ENCODE data around the gene CCDC13.
"Not testable (repeated sequence)": the region's sequence is repeated elsewhere in the genome, so short reads cannot be mapped to it uniquely, and the experiment has no call there.

CCDC13 gene, protein sequence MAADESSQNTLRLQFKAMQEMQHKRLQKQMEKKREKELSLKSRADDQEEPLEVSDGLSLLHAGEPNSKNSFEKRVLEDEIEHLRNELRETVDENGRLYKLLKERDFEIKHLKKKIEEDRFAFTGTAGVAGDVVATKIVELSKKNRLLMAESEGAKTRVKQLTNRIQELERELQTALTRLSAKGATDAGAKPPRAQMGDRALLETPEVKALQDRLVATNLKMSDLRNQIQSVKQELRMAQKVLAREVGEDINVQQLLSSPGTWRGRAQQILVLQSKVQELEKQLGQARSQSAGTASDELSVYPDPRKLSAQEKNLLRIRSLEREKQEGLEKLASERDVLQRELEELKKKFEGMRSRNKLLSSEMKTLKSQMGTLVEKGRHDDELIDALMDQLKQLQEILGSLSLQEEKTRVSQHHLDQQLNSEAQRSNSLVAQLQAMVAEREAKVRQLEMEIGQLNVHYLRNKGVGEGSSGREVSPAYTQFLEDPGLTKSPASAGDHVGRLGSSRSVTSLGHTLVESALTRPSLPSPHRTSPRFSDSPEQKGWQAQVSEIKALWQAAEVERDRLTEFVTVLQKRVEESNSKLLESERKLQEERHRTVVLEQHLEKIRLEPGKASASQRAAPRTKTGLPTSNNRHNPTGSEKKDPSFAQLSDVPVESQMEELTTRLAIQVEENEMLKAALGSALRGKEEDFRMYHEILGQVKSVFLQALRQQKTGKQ

DNA sequence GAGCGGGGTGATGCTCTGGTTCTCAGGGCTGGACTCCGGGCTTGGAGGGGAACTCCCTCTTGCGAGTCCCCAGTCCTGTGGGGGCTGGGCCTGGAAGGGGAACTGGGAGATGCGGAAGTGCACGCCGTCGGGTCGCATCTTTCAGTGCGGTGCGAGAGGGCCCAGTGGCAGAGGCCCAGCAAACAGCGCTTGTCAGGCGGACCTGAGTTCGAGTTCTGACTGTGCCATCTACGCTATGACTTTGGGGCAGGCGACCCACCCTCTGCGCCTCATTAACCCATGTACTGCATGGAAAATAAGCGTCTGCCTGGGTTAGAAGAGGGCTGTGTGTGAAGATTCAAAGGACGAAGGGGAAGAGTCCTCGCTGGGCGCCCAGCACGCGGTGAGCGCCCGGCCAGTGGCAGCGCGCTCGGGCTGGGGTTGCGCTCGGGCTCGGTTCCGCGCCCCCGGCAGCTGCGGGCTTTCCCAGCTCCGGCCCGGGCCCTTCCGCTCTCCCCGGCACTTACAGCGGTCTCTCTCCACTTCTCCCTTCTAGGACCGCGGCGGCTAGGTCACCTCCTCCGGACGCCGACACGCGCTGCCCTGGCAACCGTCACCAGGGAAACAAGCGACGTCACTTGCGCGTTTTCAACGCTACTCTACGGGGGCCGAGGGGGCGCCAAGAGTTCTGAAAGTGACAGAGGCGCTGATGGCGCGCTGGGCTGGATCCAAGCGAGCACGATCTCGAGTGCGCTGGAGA is at the start of gene CCDC13:
Gene CCDC13, minus strand, starts transcription at position 584 of the 739 bp plus-strand sequence. CDS start 14,908 bp downstream, outside the sequence.
- no peak for DNase-seq (ENCODE audit: low spot score)

GRCh38 chr3:42822828-42823227 is 49.8 kb upstream of the CCDC13 start:
- no peak for DNase-seq (ENCODE audit: low spot score)

- DNase-seq (ENCODE audit: low spot score) = no peak
These were observed 47.6 kb upstream of the CCDC13 start for GRCh38 chr3:42820746-42821051.

GRCh38 chr3:42819351-42819965 is 46.4 kb upstream of the CCDC13 start:
- no peak for DNase-seq (ENCODE audit: low spot score)

DNA sequence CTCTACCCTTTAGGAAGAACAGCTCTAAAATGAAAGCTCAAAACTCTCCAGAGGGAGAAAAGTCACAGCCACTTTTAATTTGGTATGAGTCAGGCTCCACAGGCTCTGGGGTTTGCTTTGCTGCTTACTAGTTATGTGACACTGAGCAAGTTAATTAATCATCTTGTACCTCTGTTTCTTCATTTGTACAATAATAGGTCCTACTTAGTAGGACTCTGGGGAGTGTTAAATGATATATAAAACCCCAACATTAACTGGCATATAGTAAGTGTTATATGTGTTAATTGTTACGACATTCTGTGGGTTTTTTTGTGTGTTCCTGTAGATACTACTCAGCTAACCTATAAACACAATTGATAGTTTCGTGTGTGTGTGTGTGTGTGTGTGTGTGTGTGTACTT is 42.8 kb upstream of the CCDC13 start:
- no peak for DNase-seq (ENCODE audit: low spot score)

- DNase-seq (ENCODE audit: low spot score) = peak; percentile 23
These were observed 42.0 kb upstream of the CCDC13 start for GRCh38 chr3:42814914-42815507.

GRCh38 chr3:42814246-42814645 is 41.2 kb upstream of the CCDC13 start:
- no peak for DNase-seq (ENCODE audit: low spot score)

GRCh38 chr3:42811118-42811883 is 38.2 kb upstream of the CCDC13 start:
- peak; percentile 24 for DNase-seq (ENCODE audit: low spot score)

- DNase-seq (ENCODE audit: low spot score) = not testable (repeated sequence)
These were observed 37.7 kb upstream of the CCDC13 start for GRCh38 chr3:42810706-42811105.

DNA sequence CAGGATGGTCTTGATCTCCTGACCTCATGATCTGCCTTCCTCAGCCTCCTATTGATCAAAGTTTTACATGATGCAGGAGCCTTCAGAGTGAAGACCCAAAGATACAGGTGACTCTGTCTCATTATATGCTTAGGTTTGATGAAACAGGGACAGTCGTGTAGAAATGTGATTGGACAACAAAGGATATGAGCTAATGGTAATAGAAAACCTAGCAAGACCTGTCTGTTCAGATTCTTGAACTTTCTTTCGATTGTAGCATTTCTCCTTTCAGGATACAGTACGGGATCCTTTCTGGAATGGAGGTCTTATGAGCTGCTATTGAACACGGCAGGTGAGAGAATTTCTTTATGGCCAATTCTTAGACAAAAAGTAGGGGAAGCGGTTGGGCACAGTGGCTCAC is 36.1 kb upstream of the CCDC13 start, which contains the start of gene ACKR2:
Gene ACKR2, plus strand, starts transcription at position 244 of the 400 bp plus-strand sequence. CDS start 55,058 bp downstream, outside the sequence.
- DNase-seq (ENCODE audit: low spot score) = no peak

GRCh38 chr3:42807929-42808328 is 34.9 kb upstream of the CCDC13 start:
- DNase-seq (ENCODE audit: low spot score) = no peak

DNA sequence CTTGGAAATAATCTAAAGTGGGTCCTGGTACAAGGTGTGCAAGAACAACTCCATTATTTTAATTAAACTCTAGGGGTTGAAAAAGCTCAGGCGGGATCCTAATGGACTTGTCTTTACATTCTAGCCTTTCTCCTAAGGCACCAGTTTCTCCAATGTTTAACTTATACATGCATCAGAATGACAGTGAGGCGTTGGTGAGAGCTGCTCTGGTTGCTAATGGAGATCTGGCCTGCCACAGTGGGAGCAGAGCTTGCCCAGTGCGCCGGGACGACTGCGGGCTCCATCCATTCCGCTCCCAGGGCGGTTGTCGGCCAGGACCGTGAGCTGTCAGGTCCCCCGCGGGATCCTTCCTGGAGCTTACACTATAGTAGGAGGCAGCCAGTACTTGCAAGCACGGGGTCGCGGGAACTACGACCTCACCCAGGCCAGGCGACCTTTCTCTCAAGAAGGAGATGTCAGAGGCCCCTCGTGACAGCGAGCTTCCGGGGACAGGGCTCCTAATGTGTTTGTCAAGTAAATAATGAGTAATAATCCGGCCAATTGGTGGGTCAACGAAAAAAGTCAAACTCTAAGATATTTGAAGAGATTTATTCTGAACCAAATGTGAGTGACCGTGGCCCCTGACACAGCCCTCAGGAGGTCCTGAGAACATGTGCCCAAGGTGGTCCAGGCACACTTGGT is 32.2 kb upstream of the CCDC13 start:
- no peak for DNase-seq (ENCODE audit: low spot score)

DNA sequence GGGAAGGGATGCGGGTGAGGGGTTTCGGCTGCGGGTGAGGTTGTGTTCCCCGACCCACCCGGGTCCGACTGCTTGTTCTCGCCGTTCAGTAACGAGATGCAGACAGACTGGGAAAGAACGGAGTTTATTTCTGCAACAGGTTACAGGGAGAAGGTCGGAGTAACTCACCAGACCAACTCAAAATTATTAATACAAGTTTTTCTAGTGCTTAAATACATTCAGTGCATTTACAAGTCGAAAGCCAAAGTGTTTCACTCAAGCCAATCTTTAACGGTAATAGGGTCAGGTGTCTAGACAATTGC is 31.7 kb upstream of the CCDC13 start:
- DNase-seq (ENCODE audit: low spot score) = no peak

GRCh38 chr3:42804106-42804830 is 31.2 kb upstream of the CCDC13 start, which contains the start of gene HIGD1A:
Gene HIGD1A (minus strand): TSS chr3:42804490. CDS start chr3:42794253, 10,237 bp downstream.
- DNase-seq (ENCODE audit: low spot score) = peak; percentile 97

DNA sequence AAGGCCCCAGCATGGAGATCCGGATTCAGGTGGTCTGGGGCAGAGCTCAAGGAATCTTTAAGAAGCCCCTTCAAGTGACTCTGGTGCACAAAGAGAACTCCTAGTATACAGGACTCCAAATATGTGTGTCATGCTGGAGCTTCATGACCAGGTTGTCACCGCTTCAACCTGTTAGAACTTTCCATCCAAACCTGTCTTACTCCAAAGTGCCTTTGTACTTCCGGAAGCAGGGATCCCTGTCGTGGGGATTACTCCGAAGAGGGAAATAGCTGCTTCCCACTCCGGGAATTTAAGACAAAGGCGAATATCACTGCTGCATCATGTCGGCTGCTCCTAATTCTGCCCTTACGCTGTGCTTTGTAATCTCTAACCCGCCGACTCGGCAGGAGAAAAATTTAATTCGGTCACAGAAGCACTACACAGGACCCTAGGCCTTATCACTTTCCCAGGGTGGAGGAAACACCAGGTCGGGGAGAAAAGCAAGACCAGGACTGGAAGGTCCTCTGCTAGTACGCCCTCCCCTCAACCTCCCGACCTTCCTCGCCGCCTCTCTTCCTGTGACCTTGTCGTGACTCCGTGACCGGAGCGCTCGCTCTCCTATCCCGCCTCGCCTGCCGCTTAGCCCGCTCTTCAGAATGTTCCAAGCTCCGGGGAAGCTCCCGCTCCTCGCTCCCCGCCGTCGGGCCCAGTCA is 30.5 kb upstream of the CCDC13 start:
- DNase-seq (ENCODE audit: low spot score) = peak; percentile 34

- DNase-seq (ENCODE audit: low spot score) = no peak
These were observed 29.9 kb upstream of the CCDC13 start for GRCh38 chr3:42802876-42803413.

DNA sequence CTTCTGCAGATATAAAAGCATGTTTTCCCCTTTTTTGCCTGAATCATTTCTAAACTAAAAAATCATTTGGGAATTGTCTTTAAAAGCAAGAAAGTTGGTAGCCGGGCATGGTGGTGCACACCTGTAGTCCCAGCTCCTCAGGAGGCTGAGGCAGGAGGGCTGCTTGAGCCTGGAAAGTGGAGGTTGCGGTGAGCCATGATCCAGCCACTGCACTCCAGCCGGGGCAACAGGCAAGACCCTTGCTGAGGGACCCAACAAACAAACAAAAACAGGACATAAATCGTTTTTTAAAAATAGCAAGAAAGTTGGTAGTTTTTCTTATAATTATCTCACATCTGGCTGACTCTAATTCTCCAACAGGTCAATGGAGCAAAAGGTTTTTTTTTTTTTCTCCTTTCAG is 28.7 kb upstream of the CCDC13 start:
- no peak for DNase-seq (ENCODE audit: low spot score)

GRCh38 chr3:42801048-42801620 is 28.1 kb upstream of the CCDC13 start:
- no peak for DNase-seq (ENCODE audit: low spot score)

DNA sequence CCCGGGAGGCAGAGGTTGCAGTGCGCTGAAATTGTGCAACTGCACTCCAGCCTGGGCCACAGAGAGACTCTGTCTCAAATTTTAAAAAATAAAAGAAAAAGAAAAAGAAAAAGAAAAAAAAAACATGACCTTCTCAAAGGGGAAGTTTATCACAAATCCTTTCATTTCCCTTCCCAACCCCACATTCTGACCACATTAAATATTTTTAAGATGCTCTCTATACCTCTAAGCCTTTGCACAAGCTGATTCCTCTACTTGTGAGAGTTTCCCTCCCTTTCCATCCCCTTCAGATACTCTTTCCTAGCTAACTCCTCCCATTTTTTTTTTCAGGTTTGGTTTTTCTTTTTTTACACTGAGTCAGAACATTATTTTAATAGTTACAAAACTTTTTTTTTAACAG is 27.2 kb upstream of the CCDC13 start:
- no peak for DNase-seq (ENCODE audit: low spot score)
